Endothelial cell (in vitro differentiated cells): ENCODE data around the gene RAP1GAP. TPM values are rescaled to one million over a fixed set of nuclear protein-coding genes. Genes with fewer than 3 reads are reported as not detected.
A peak's percentile ranks its signal among the peaks of the same experiment; 100 is the strongest.

Source experiments
- DNase-seq: peaks from one replicate; pipeline ENCODE4 v3.0.0; 2021; ENCODE audit warnings: low spot score
- H3K27ac Mint-ChIP-seq: one replicate; pipeline ENCODE4 v1.8.0; 2021; ENCODE audit warnings: mixed read lengths, inconsistent platforms; ENCODE audit not compliant: unreplicated experiment
- H3K27me3 Mint-ChIP-seq: one replicate; pipeline ENCODE4 v1.8.0; 2021; ENCODE audit warnings: mild to moderate bottlenecking, moderate library complexity, mixed read lengths, inconsistent platforms; ENCODE audit not compliant: unreplicated experiment
- H3K36me3 Mint-ChIP-seq: one replicate; pipeline ENCODE4 v1.8.0; 2021; ENCODE audit warnings: mild to moderate bottlenecking, low read depth, mixed read lengths, inconsistent platforms; ENCODE audit not compliant: unreplicated experiment
- H3K4me1 Mint-ChIP-seq: one replicate; pipeline ENCODE4 v1.8.0; 2021; ENCODE audit warnings: mild to moderate bottlenecking, mixed read lengths, inconsistent platforms; ENCODE audit not compliant: unreplicated experiment
- H3K4me3 Mint-ChIP-seq: one replicate; pipeline ENCODE4 v1.8.0; 2021; ENCODE audit warnings: mild to moderate bottlenecking, mixed read lengths, inconsistent platforms; ENCODE audit not compliant: unreplicated experiment
- H3K9me3 Mint-ChIP-seq: one replicate; pipeline ENCODE4 v1.8.0; 2021; ENCODE audit warnings: mixed read lengths, inconsistent platforms; ENCODE audit not compliant: unreplicated experiment
- CTCF ChIP-seq: fragments of 200-600 bp; sonication (generic); IDR thresholded peaks from one replicate; pipeline ENCODE4 v1.5.0; 2021; ENCODE audit warnings: antibody characterized with exemption; ENCODE audit not compliant: unreplicated experiment
- total RNA-seq: library from RNA; stranded (reverse); fragmentation: NEBNext Ultra II Directional; extraction: Animal tissue kit (Norgen Biotek cat#: 25700); gene quantifications from one replicate; pipeline ENCODE4 v1.2.1, GENCODE V29; 2021; ENCODE audit not compliant: unreplicated experiment

RAP1GAP gene
- total RNA-seq, 1 donor from 2014 or later = 0.56 TPM

GRCh38 chr1:21559788-21560567 is 109.2 kb downstream of the RAP1GAP start:
- Mint-ChIP-seq H3K27ac (no peak overlapping the region), H3K4me3 (no peak overlapping the region), H3K4me1 (no peaks in the 10 kb centered on the region), H3K9me3 (no peaks in the 10 kb centered on the region), H3K36me3 (no peaks in the 10 kb centered on the region), H3K27me3 (peaks cover 4% of the 10 kb centered on the region)
- no peak for DNase-seq
- no peak for TF ChIP-seq CTCF

- H3K4me1 Mint-ChIP-seq = no peaks in the 10 kb centered on the region
- no peak for DNase-seq
- H3K36me3 Mint-ChIP-seq = no peaks in the 10 kb centered on the region
- no peak for TF ChIP-seq CTCF
- no peak overlapping the region for H3K4me3 Mint-ChIP-seq
- no peaks in the 10 kb centered on the region for H3K9me3 Mint-ChIP-seq
- no peaks in the 10 kb centered on the region for H3K27me3 Mint-ChIP-seq
- no peak overlapping the region for H3K27ac Mint-ChIP-seq
Observed at GRCh38 chr1:21553116-21553926, 115.8 kb downstream of the RAP1GAP start.

- TF ChIP-seq CTCF = no peak
- peak overlapping the region; percentile 1 for H3K27ac Mint-ChIP-seq
- H3K27me3 Mint-ChIP-seq = no peaks in the 10 kb centered on the region
- H3K4me1 Mint-ChIP-seq = no peaks in the 10 kb centered on the region
- H3K4me3 Mint-ChIP-seq = no peak overlapping the region
- no peaks in the 10 kb centered on the region for H3K36me3 Mint-ChIP-seq
- no peaks in the 10 kb centered on the region for H3K9me3 Mint-ChIP-seq
- no peak for DNase-seq
Observed at GRCh38 chr1:21552715-21553114, 116.4 kb downstream of the RAP1GAP start.

- DNase-seq = no peak
- no peak overlapping the region for H3K4me3 Mint-ChIP-seq
- H3K4me1 Mint-ChIP-seq = no peaks in the 10 kb centered on the region
- H3K27ac Mint-ChIP-seq = peak overlapping the region; percentile 3
- peaks cover 2% of the 10 kb centered on the region for H3K27me3 Mint-ChIP-seq
- no peaks in the 10 kb centered on the region for H3K36me3 Mint-ChIP-seq
- TF ChIP-seq CTCF = no peak
- H3K9me3 Mint-ChIP-seq = no peaks in the 10 kb centered on the region
Observed at GRCh38 chr1:21550866-21551475, 118.2 kb downstream of the RAP1GAP start.
